ELF-1 (cell line): Measurements from ENCODE around the gene IL17D.
"Not testable (repeated sequence)": the region's sequence is repeated elsewhere in the genome, so short reads cannot be mapped to it uniquely, and the experiment has no call there.

Experiments used
- DNase-seq: peaks from one replicate; pipeline ENCODE4 v3.0.0-alpha.2; 2016; ENCODE audit warnings: low read depth, low spot score

Gene IL17D

GRCh38 chr13:20702915-20703779 is at the start of gene IL17D:
Gene IL17D, plus strand, starts transcription at chr13:20703699. Its CDS starts 303 bp downstream, at chr13:20704002.
- peak; percentile 48 for DNase-seq

GRCh38 chr13:20654156-20654555 is 49.3 kb upstream of the IL17D start:
- DNase-seq: no peak

- no peak for DNase-seq
Measured at GRCh38 chr13:20658451-20659040, 45.0 kb upstream of the IL17D start.

- DNase-seq: no peak
Measured at GRCh38 chr13:20664351-20664750, 39.1 kb upstream of the IL17D start.

- DNase-seq: no peak
Measured at GRCh38 chr13:20666948-20667347, 36.6 kb upstream of the IL17D start.

- DNase-seq: no peak
Measured at GRCh38 chr13:20667857-20668437, 35.6 kb upstream of the IL17D start.

GRCh38 chr13:20669162-20669561 is 34.3 kb upstream of the IL17D start:
- DNase-seq: no peak

- no peak for DNase-seq
Measured at GRCh38 chr13:20671789-20672188, 31.7 kb upstream of the IL17D start.

GRCh38 chr13:20672772-20673171 is 30.7 kb upstream of the IL17D start:
- DNase-seq: no peak

- no peak for DNase-seq
Measured at GRCh38 chr13:20673715-20674114, 29.8 kb upstream of the IL17D start.

GRCh38 chr13:20676213-20676612 is 27.3 kb upstream of the IL17D start:
- DNase-seq: no peak

GRCh38 chr13:20678606-20679005 is 24.9 kb upstream of the IL17D start:
- not testable (repeated sequence) for DNase-seq

- no peak for DNase-seq
Measured at GRCh38 chr13:20679879-20680278, 23.6 kb upstream of the IL17D start.

GRCh38 chr13:20680416-20681080 is 23.0 kb upstream of the IL17D start:
- no peak for DNase-seq

GRCh38 chr13:20681481-20681880 is 22.0 kb upstream of the IL17D start:
- not testable (repeated sequence) for DNase-seq

GRCh38 chr13:20682061-20682460 is 21.4 kb upstream of the IL17D start:
- no peak for DNase-seq

- no peak for DNase-seq
Measured at GRCh38 chr13:20684041-20684440, 19.5 kb upstream of the IL17D start.

- no peak for DNase-seq
Measured at GRCh38 chr13:20684546-20684945, 19.0 kb upstream of the IL17D start.

- DNase-seq: no peak
Measured at GRCh38 chr13:20685092-20685491, 18.4 kb upstream of the IL17D start.

GRCh38 chr13:20686167-20686566 is 17.3 kb upstream of the IL17D start:
- DNase-seq: no peak

GRCh38 chr13:20686863-20687579 is 16.5 kb upstream of the IL17D start:
- DNase-seq: no peak

- DNase-seq: no peak
Measured at GRCh38 chr13:20689291-20689690, 14.2 kb upstream of the IL17D start.
